AG20443 (cell line): Measurements from ENCODE around the gene CCDC57.

ENCODE experiments used
- DNase-seq: peaks from one replicate; pipeline ENCODE4 v3.0.0; 2012; ENCODE audit warnings: low spot score, mixed read lengths

Gene CCDC57

GRCh38 chr17:82246365-82247181 is 33.9 kb upstream of the CCDC57 start:
- peak; percentile 51 for DNase-seq

- no peak for DNase-seq
Observed at GRCh38 chr17:82246040-82246364, 33.4 kb upstream of the CCDC57 start.

DNA sequence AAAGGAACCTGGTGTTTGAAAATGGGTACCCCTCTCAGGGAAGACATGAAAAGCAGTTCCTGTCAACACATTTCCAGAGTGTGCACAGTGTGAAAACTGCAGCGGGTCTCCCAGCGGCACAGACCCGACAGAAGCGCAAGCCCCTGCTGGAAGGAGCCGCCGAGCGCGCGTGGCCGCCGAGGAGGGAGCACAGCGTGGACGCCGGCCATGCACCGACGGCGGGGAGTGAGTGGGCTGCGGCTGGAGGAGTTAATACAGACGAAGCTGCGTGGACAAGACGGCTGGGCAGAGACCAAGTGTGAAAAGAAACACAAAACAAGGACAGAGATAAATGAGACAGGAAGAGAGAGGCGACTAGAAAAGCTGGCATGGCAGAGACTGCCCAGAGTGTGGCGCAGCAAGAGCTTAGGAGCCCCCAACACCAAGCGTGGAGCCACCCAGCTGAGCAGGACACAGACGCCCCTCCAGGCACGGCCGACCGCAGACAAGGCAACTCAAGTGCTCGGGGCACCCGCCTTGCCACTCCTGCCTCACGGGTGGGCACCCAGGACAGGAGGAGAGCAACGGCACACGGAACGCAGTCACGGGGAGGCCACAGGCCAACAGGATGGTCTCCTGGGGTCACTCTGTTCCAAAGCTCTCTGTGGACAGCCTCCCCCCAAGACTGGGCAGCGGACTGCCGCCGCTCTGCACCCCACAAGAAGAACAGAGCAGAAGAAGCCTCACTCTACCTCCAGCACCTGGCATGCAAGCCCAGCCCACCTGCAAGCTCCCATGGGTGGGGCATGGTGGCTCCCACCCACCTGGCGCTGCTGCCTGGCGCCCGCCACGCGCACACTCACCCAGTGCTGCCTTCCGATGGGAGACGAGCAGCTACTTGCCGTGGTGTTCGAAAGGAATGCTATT is 32.7 kb upstream of the CCDC57 start:
- DNase-seq: no peak

GRCh38 chr17:82244413-82245133 is 31.9 kb upstream of the CCDC57 start:
- DNase-seq: peak; percentile 59

DNA sequence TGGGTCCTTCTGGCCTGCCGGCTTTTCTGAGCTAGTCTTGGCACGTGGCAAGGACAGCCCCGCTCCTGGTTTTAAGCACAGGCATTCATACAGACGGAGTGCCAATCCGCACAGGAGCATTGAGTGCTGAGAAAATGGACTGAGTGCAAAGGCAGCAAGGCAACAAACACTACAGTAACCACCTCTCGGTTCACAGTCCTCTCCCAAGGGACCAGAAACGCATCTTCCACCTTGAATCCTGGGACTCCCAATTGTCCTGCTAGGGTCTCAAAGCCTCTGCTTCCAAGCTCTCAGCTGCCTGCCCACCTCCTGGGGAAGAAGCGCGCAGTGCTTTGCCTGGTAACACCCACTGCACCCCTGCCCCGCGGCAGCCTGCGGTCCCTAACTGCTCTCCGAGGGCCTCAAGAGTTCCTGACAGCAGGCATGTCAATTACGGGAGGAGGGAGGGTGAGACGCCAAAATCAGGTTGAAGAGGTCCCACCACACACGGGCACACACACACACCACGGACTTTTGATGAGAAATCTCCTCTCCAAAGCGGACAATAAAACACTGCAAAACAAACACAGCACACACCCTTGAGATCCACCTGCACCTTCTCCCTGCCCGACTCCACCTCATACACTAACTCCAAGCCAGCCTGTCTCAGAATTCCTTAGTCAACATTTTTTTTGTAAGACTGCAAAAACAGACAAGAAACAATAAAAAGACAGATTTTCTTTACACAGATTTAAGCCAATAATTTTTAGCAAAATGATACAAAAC is 31.2 kb upstream of the CCDC57 start:
- no peak for DNase-seq

DNA sequence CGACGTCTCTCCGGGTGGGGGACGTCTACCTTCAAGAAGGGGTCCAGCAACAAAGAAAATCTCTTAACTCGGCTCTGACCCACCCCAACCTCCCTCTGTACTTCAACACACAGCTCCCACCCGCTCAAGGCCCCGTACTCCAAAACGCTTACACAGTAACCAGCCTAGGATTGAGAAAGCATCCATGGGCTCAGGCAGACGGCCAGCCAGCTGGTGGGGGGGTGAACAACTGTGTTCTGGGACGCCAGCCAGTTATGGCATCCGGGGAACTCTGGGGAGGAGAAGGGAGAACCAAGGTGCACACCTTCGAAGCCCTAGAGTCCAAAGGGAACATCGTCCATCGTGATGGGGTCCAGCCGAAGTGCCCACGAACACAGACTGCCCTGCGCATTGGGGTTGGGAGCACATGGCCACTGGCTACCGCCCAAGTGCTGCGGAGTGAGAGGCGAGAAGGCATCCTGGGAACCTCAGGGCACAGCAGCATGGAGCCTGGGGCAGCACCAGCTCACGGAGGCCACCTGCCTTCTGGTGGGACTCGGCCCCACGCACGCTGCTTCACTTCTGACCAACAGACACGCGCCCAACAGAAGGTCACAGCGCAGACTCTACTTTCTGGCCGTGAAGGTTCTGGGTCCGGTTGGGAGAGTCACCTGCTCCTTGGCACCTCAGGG is 30.5 kb upstream of the CCDC57 start:
- DNase-seq: peak; percentile 78

GRCh38 chr17:82242698-82242976 is 30.0 kb upstream of the CCDC57 start:
- no peak for DNase-seq

DNA sequence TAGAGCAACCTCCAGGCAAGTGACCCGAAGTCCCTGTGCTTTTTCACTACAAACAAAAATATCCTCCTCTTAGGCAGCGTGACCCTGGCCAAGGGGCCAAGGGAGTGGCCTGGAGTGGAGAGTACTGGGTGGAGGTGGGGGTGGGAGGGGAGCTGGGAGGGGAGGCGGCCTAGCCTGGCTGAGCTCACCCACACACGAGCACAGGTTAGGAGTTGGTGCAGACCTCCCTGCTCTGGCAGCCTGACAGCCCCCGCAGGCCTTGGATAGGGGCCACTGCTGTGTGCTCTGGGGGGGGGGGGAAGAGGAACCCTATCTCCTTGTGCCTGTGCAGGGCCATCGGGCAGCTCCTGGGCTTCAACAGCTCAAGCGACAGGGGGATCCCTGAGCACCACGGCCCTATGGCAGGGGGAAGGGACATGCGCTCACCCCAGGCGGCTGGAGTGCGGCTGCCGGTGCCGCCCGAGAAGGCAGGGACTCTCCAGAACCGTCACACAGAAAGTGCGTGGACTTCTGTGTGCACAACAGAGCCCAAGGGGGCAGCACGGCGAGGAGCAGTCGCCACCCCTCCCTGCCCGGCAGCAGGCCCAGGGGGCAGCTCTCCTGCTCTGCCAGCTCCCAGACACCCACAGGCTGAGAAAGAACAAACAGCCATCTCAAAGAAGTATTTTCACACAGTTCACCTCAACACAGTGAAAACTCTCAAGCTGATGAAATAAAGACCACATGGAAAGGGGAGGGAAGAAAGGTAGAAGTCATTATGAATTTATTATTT is 29.5 kb upstream of the CCDC57 start:
- DNase-seq: peak; percentile 32

- DNase-seq: peak; percentile 50
Observed at GRCh38 chr17:82241183-82241925, 28.7 kb upstream of the CCDC57 start.

DNA sequence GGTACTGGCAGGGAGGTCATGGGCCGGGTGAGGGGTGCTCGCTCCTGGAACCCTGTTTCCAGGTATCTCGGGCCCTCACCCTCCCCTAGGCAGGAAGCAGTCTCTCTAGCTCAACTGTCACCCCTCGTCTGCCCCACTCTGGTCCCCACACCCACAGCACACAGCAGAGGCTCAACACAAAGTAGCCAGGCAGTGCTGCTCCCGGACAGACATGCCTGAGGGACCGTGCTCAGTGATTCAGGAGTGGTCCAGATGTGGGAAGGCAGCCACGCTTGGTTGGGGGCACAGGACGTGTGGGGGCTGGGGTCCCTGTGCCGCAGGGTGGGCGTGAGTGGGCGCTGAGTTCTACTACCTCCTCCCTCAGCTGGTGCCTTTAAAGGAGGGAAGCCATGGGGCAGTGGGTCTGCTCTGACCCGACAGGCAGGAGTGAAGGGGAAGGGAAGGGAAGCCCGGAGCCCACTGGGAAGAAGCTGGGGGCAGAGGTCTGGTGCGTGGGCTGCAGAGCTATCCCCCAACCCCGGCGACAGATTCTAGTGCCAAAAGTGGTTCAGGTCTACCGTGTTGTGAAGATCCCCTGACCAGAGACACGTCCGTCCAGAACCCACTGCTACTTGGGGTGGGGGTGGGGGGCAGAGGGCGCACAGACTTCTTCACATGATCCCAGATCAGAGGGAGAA is 28.0 kb upstream of the CCDC57 start:
- no peak for DNase-seq

DNA sequence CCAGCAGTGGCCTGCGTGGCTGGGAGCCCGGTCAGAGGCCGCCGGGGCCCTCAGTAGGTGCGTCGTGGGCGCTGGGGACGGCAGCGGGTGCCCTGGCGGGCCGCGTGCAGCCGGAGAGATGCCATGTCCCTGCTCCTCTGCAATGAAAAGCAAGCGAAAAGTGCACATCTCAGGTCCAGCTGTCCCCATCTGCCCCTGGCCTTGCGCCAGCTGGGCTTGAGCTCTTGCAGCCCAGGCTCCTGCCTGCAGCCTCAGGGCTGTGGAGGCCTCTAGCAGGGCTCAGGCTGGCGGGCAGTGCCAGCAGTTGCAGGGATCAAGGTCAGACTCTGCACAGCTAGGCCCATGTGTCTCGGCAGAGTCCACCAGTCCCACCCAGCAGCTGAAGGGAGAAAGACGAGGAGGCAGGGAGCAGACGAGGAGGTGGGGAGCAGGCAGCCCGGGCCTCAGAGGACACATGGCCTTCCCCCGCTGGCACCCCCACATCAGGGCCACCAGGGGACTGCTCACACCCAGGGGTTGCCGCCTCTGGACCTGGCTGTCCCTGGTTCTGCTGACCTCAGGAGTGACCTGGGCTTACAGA is 27.4 kb upstream of the CCDC57 start:
- no peak for DNase-seq

DNA sequence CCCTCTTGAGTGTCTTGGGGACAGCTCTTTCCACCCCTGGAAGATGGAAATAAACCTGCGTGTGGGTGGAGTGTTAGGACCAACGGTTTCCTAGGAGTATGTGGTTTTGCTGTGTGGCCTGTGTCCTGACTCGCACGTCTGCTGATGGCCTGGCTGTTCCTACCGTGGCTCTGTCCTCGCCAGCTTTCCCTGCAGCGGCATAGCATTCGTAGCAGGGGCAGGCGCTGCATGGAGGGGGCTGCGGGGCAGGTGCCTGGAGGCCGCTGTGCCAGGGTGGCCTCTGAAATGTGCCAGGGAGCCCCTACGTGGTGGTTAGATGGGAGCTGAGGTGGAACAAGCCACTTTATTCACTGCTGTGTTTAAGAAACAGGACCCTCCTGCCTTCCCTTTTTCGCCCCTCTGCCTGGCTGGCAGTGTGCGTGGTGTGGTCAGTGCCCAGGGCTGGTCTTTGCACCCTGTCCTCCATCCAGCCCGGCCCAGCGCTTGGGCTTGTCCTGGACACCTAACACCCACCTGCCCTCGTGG is 26.8 kb upstream of the CCDC57 start:
- no peak for DNase-seq

DNA sequence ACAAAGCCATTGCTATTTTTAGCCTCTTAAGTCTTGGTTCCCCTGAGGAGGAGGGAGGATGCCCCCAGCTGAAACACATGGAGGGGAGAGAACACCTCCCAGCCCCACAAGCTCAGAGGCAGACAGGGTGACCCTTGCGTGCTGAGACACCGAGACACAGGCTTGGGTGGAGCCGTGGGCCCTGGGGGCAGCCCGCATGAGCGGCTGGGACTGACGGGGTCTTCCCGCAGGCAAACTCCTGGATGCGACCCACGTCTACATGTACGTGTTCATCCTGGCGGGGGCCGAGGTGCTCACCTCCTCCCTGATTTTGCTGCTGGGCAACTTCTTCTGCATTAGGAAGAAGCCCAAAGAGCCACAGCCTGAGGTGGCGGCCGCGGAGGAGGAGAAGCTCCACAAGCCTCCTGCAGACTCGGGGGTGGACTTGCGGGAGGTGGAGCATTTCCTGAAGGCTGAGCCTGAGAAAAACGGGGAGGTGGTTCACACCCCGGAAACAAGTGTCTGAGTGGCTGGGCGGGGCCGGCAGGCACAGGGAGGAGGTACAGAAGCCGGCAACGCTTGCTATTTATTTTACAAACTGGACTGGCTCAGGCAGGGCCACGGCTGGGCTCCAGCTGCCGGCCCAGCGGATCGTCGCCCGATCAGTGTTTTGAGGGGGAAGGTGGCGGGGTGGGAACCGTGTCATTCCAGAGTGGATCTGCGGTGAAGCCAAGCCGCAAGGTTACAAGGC is 26.0 kb upstream of the CCDC57 start:
- peak; percentile 57 for DNase-seq

DNA sequence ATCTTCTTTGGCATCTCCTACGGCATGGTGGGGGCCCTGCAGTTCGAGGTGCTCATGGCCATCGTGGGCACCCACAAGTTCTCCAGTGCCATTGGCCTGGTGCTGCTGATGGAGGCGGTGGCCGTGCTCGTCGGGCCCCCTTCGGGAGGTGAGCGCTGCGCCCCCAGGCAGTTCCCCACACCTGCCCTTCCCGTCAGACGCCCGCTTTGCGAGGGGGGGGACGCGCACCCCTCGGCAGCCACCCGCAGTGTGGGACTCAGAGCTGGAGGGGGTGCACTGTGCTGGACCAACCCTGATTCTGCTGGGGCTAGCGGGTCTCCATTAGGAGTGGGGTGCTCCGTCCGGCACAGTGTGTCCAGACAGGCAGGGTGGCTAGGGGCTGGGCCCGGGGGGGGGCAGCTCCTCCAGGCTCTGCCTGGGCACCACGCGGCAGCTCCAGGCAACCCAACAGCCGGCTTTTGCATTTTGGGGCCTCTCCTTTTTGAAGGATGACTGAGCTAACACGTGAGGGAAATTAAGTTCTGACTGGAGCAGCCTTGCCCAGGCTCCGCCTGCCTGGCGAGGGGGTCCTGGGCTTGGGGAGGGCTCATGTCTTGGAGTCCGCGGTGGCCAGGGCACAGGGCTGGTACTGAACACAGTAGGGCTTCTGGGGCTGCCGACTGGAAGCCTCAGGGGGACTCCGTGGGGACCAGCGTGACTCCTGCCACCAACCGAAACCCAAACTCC is 25.3 kb upstream of the CCDC57 start:
- DNase-seq: no peak

DNA sequence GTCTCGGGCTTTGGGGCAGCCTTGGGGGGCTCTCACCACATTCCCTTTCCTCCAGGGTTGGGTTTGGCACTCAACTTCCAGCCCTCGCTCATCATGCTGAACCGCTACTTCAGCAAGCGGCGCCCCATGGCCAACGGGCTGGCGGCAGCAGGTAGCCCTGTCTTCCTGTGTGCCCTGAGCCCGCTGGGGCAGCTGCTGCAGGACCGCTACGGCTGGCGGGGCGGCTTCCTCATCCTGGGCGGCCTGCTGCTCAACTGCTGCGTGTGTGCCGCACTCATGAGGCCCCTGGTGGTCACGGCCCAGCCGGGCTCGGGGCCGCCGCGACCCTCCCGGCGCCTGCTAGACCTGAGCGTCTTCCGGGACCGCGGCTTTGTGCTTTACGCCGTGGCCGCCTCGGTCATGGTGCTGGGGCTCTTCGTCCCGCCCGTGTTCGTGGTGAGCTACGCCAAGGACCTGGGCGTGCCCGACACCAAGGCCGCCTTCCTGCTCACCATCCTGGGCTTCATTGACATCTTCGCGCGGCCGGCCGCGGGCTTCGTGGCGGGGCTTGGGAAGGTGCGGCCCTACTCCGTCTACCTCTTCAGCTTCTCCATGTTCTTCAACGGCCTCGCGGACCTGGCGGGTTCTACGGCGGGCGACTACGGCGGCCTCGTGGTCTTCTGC is 24.6 kb upstream of the CCDC57 start:
- no peak for DNase-seq

DNA sequence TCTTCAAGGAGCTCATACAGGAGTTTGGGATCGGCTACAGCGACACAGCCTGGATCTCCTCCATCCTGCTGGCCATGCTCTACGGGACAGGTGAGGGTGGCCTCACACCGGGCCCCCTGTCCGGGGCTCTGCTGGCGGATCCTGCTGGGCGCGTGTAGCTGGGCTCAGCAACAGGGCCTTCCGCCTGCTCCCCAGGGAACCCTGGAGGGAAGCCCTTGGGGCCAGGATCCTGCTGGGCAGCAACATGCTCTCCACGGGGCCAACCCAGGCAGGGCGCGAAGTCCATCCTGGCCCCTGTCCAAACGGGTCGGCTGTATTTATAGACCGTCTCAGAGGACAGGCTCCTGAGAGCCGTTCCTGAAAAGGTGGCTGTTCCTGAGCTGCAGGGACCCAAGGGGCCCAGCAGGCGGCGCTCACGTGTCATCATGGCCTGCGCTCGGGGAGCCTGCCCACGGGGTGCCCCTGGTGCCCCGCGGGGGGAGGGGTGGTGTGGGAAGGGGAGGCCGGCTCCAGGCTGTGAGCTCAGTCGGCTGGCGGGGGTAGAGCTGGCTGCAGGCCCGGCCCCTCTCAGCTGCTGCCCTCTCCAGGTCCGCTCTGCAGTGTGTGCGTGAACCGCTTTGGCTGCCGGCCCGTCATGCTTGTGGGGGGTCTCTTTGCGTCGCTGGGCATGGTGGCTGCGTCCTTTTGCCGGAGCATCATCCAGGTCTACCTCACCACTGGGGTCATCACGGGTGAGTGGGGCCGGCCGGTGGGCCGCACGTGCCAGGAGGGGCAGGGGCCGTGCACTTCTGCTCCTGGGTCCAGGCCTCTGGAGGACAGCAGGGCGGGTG is 23.7 kb upstream of the CCDC57 start:
- peak; percentile 59 for DNase-seq
